H1 (cell line): Measurements from ENCODE around the gene ARF6. TPM values are rescaled to one million over a fixed set of nuclear protein-coding genes. Genes with fewer than 3 reads are reported as not detected.

Experiments
- CTCF ChIA-PET: fragments of 300-600 bp; sonication (Branson Sonifier 250); formaldehyde crosslinking; loops from one replicate; lab custom pipeline; 2021; ENCODE audit not compliant: partially characterized antibody; lab: Charles Lee
- POLR2A ChIA-PET: fragments of 300-600 bp; sonication (Branson Sonifier 250); formaldehyde crosslinking; loops from one replicate; lab custom pipeline; 2021; ENCODE audit warnings: inconsistent platforms; ENCODE audit not compliant: partially characterized antibody; lab: Charles Lee
- DNase-seq, 2 experiments: peaks; one replicate each; pipeline versions ENCODE4 v3.0.0 to v3.0.0-alpha.2; 2010 to 2022; ENCODE audit warnings: low spot score in 2 of 2, low read depth in 1 of 2, mixed read lengths in 1 of 2
- FAIRE-seq: peaks from 2 replicates; lab custom pipeline; 2011; peaks lifted over from hg19 to GRCh38; lab: Jason Lieb, UNC
- H2AFZ ChIP-seq: 2 replicates; pipeline ENCODE4 v1.8.1; 2012; ENCODE audit warnings: low read length, inconsistent platforms
- H2AK5ac ChIP-seq: 2 replicates; pipeline ENCODE4 v1.6.1; 2013; ENCODE audit warnings: low read depth, low read length
- H2BK120ac ChIP-seq: replicated peaks from 2 replicates; pipeline ENCODE3; 2013; ENCODE audit warnings: low read depth, low read length, inconsistent platforms
- H2BK12ac ChIP-seq: 2 replicates; pipeline ENCODE4 v1.6.1; 2013; ENCODE audit warnings: low read depth, low read length
- H2BK15ac ChIP-seq: 2 replicates; pipeline ENCODE4 v1.6.1; 2013; ENCODE audit warnings: low read length
- H2BK20ac ChIP-seq: 2 replicates; pipeline ENCODE4 v1.6.1; 2013; ENCODE audit warnings: low read length
- H2BK5ac ChIP-seq: 2 replicates; pipeline ENCODE4 v1.6.1; 2013; ENCODE audit warnings: low read depth, low read length
- H3K14ac ChIP-seq: 2 replicates; pipeline ENCODE4 v1.6.1; 2013; ENCODE audit warnings: inconsistent platforms; ENCODE audit not compliant: insufficient read length
- H3K18ac ChIP-seq: 2 replicates; pipeline ENCODE4 v1.6.1; 2013; ENCODE audit warnings: low read length; ENCODE audit errors: extremely low read depth
- H3K23ac ChIP-seq: 2 replicates; pipeline ENCODE4 v1.6.1; 2013; ENCODE audit warnings: inconsistent platforms; ENCODE audit not compliant: insufficient read length
- H3K23me2 ChIP-seq: 2 replicates; pipeline ENCODE4 v1.6.1; 2013; ENCODE audit warnings: low read depth, low read length
- H3K27ac ChIP-seq: 2 replicates; pipeline ENCODE4 v1.6.1; 2011; ENCODE audit warnings: low read depth, low read length, inconsistent platforms
- H3K27me3 ChIP-seq, 4 experiments: replicated peaks in 1 of 4; 1 replicate in 1 of 4; 2 replicates in 3 of 4; pipeline versions ENCODE4 v1.6.1 to v1.8.1; 2011 to 2013; ENCODE audit warnings: low read length in 3 of 4, mild to moderate bottlenecking in 3 of 4, inconsistent platforms in 2 of 4, mixed read lengths in 2 of 4, moderate library complexity in 1 of 4; ENCODE audit not compliant: control insufficient read depth in 3 of 4, insufficient read depth in 3 of 4; ENCODE audit errors: extremely low read depth in 1 of 4
- H3K36me3 ChIP-seq, 4 experiments: 2 replicates each; pipeline versions ENCODE4 v1.6.1 to v1.8.1; 2011 to 2013; ENCODE audit warnings: mild to moderate bottlenecking in 4 of 4, low read length in 3 of 4, moderate library complexity in 2 of 4, control low read depth in 1 of 4, inconsistent platforms in 1 of 4; ENCODE audit not compliant: insufficient read depth in 4 of 4, control insufficient read depth in 2 of 4
- H3K4ac ChIP-seq: replicated peaks from 2 replicates; pipeline ENCODE3; 2013; ENCODE audit warnings: low read length, low read depth, mixed read lengths, inconsistent platforms; ENCODE audit not compliant: insufficient read length
- H3K4me1 ChIP-seq, 4 experiments: replicated peaks in 1 of 4; 1 replicate in 1 of 4; 2 replicates in 3 of 4; pipeline versions ENCODE4 v1.6.1 to v1.8.1; 2011 to 2013; ENCODE audit warnings: low read length in 3 of 4, inconsistent platforms in 2 of 4, mixed read lengths in 1 of 4; ENCODE audit not compliant: insufficient read depth in 4 of 4, control insufficient read depth in 3 of 4
- H3K4me2 ChIP-seq, 2 experiments: 2 replicates each; pipeline versions ENCODE4 v1.6.1 to v1.8.1; 2011 to 2013; ENCODE audit warnings: low read depth in 2 of 2, low read length in 2 of 2, control low read depth in 1 of 2, inconsistent platforms in 1 of 2, mild to moderate bottlenecking in 1 of 2; ENCODE audit not compliant: insufficient read depth in 1 of 2
- H3K4me3 ChIP-seq, 4 experiments: fragments of 200-600, 300-600 bp in 1 of 4; sonication (generic), shearing (Covaris generic), sonication (Bioruptor Twin) in 1 of 4; 2 replicates each; pipeline versions ENCODE4 v1.5.1 to v1.8.1; 2011 to 2016; ENCODE audit warnings: low read length in 4 of 4, low read depth in 3 of 4, control low read depth in 2 of 4, inconsistent platforms in 2 of 4, mild to moderate bottlenecking in 2 of 4, mixed read lengths in 1 of 4, moderate library complexity in 1 of 4; ENCODE audit not compliant: insufficient read depth in 2 of 4; ENCODE audit errors: extremely low read depth in 1 of 4
- H3K56ac ChIP-seq: replicated peaks from 2 replicates; pipeline ENCODE3; 2013; ENCODE audit warnings: low read depth, mild to moderate bottlenecking, mixed read lengths, low read length, inconsistent platforms; ENCODE audit not compliant: insufficient read length
- H3K79me1 ChIP-seq: 2 replicates; pipeline ENCODE4 v1.6.1; 2013; ENCODE audit warnings: low read depth, low read length, control low read depth
- H3K79me2 ChIP-seq, 2 experiments: 2 replicates each; pipeline versions ENCODE4 v1.6.1 to v1.8.1; 2012 to 2013; ENCODE audit warnings: low read length in 2 of 2, mild to moderate bottlenecking in 2 of 2, inconsistent platforms in 1 of 2; ENCODE audit not compliant: insufficient read depth in 2 of 2, control insufficient read depth in 1 of 2
- H3K9ac ChIP-seq, 4 experiments: replicated peaks in 1 of 4; 1 replicate in 1 of 4; 2 replicates in 3 of 4; pipeline versions ENCODE4 v1.6.1 to v1.8.1; 2011 to 2013; ENCODE audit warnings: low read depth in 3 of 4, low read length in 3 of 4, control low read depth in 2 of 4, mild to moderate bottlenecking in 2 of 4, moderate library complexity in 2 of 4, inconsistent platforms in 1 of 4; ENCODE audit errors: extremely low read depth in 1 of 4
- H3K9me3 ChIP-seq, 2 experiments: 2 replicates each; pipeline versions ENCODE4 v1.6.1 to v1.8.1; 2012 to 2013; ENCODE audit warnings: mild to moderate bottlenecking in 2 of 2, moderate library complexity in 2 of 2, control low read depth in 1 of 2, inconsistent platforms in 1 of 2, low read depth in 1 of 2, low read length in 1 of 2, mixed read lengths in 1 of 2; ENCODE audit not compliant: insufficient read depth in 2 of 2
- H4K20me1 ChIP-seq, 2 experiments: replicated peaks in 1 of 2; 2 replicates each; pipeline versions ENCODE3 to v1.8.1; 2011 to 2013; ENCODE audit warnings: inconsistent platforms in 2 of 2, low read length in 2 of 2, mild to moderate bottlenecking in 1 of 2; ENCODE audit not compliant: insufficient read depth in 2 of 2, control insufficient read depth in 1 of 2
- H4K5ac ChIP-seq: 2 replicates; pipeline ENCODE4 v1.6.1; 2013; ENCODE audit warnings: low read length, low read depth, mixed read lengths, inconsistent platforms; ENCODE audit not compliant: insufficient read length
- H4K8ac ChIP-seq: 2 replicates; pipeline ENCODE4 v1.8.0; 2013; ENCODE audit warnings: mild to moderate bottlenecking, moderate library complexity, low read length, inconsistent platforms; ENCODE audit not compliant: insufficient read depth; ENCODE audit errors: extremely low read depth
- H4K91ac ChIP-seq: replicated peaks from 2 replicates; pipeline ENCODE3; 2013; ENCODE audit warnings: low read length, mixed read lengths, inconsistent platforms; ENCODE audit not compliant: insufficient read length
- ATF3 ChIP-seq: IDR thresholded peaks from 2 replicates; pipeline ENCODE4 v1.6.1; 2011; ENCODE audit warnings: low read depth, mild to moderate bottlenecking, low read length; ENCODE audit not compliant: insufficient read depth
- CHD2 ChIP-seq: IDR thresholded peaks from 2 replicates; pipeline ENCODE4 v1.6.1; 2012; ENCODE audit warnings: low read length, improper control_type of control experiment
- MAFK ChIP-seq: IDR thresholded peaks from 2 replicates; pipeline ENCODE4 v1.6.1; 2012; ENCODE audit warnings: low read depth, mild to moderate bottlenecking, improper control_type of control experiment, low read length
- ZNF274 ChIP-seq: IDR thresholded peaks from 2 replicates; pipeline ENCODE4 v1.7.0; 2012; ENCODE audit warnings: low read length, borderline replicate concordance; ENCODE audit errors: extremely low read depth
- WGBS, 2 experiments: shearing (Covaris generic) in 1 of 2; methylation state at CpG; one replicate each; pipeline versions ENCODE4 v1.1.6 to v1.1.7; 2013 to 2015; ENCODE audit warnings: low lambda C conversion rate in 2 of 2, mixed read lengths in 2 of 2, inconsistent platforms in 1 of 2, low coverage in 1 of 2, missing lambda C conversion rate in 1 of 2; ENCODE audit not compliant: insufficient replicate concordance in 2 of 2, insufficient coverage in 1 of 2, insufficient read length in 1 of 2; ENCODE audit errors: extremely low coverage in 1 of 2, missing lambda C conversion rate in 1 of 2; 5-methylcytosine and 5-hydroxymethylcytosine counted together
- polyA plus RNA-seq, 7 experiments: library from polyadenylated mRNA; depleted of rRNA in 3 of 7; stranded (reverse) in 5 of 7; unstranded in 2 of 7; fragments of >200 nt in 5 of 7; fragments of 200-250 nt in 2 of 7; gene quantifications; 1 replicate in 5 of 7; 2 replicates in 1 of 7; 4 replicates in 1 of 7; pipeline versions ENCODE4 v1.2.1 to v1.2.3, GENCODE V29; 2011 to 2013; ENCODE audit warnings: missing spikeins in 2 of 7, mixed read lengths in 2 of 7
- total RNA-seq: library from RNA; stranded (reverse); fragmentation: NEBNext Ultra II Directional; extraction: Animal tissue kit (Norgen Biotek cat#: 25700); gene quantifications from 2 replicates; pipeline ENCODE4 v1.2.1, GENCODE V29; 2021

The ARF6 gene
- total and polyA plus RNA-seq, 2 of the 8 experiments (the other 6 are each of a cell fraction or from before 2014, with no cell fraction given): 17.2 to 56.7 TPM

- H3K4me1 ChIP-seq: no peaks in the 10 kb centered on the region
- no peak overlapping the region for H4K5ac ChIP-seq
- no peak overlapping the region for H3K4me3 ChIP-seq
- no peak overlapping the region for H3K18ac ChIP-seq
- TF ChIP-seq CHD2 (no peak), ZNF274 (no peak), ATF3 (no peak), MAFK (no peak)
- no peak overlapping the region for H2BK20ac ChIP-seq
- H4K91ac ChIP-seq: no peak overlapping the region
- no peak overlapping the region for H2BK5ac ChIP-seq
- no peak overlapping the region for H3K27ac ChIP-seq
- POLR2A ChIA-PET: interaction anchor here (1.0 kb wide), 1 partner anchor 9 kb away, joined by 3 read pairs; no protein-coding TSS in a partner anchor
- H3K56ac ChIP-seq: no peak overlapping the region
- no peak overlapping the region for H3K4me2 ChIP-seq
- H4K8ac ChIP-seq: no peak overlapping the region
- no peaks in the 10 kb centered on the region for H3K79me2 ChIP-seq
- FAIRE-seq (no peak), DNase-seq (no peak)
- no peaks in the 10 kb centered on the region for H3K36me3 ChIP-seq
- no peak overlapping the region for H3K9ac ChIP-seq
- no peaks in the 10 kb centered on the region for H3K23me2 ChIP-seq
- H3K4ac ChIP-seq: no peak overlapping the region
- no peak overlapping the region for H3K23ac ChIP-seq
- no peaks in the 10 kb centered on the region for H3K27me3 ChIP-seq
- no peak overlapping the region for H3K14ac ChIP-seq
- no peak overlapping the region for H2AK5ac ChIP-seq
- CTCF ChIA-PET: interaction anchor here (0.6 to 0.8 kb wide), 2 partner anchors 23 to 39 kb away, joined by 3 read pairs; no protein-coding TSS in a partner anchor
- H2BK120ac ChIP-seq: no peak overlapping the region
- H2BK12ac ChIP-seq: no peak overlapping the region
- no peaks in the 10 kb centered on the region for H4K20me1 ChIP-seq
- H2AFZ ChIP-seq: no peak overlapping the region
- no peaks in the 10 kb centered on the region for H3K79me1 ChIP-seq
- 0 out of 4 replicates have a peak, but pooled peaks cover 0 to 7% of the 10 kb centered on the region in 2 experiments for H3K9me3 ChIP-seq
- 100% methylated on average over 1 of the region's 1 CpG; no CpG with 5 or more reads in 1 of the 2 experiments for WGBS, 2 experiments
- H2BK15ac ChIP-seq: no peak overlapping the region
Observed at GRCh38 chr14:49940808-49941421, 48.0 kb downstream of the ARF6 start.
